Cerebellar cortex (tissue), 1 donor: ENCODE data around the gene COL9A1.
A peak's percentile ranks its signal among the peaks of the same experiment; 100 is the strongest.

Experiments
- DNase-seq: peaks from one replicate; pipeline ENCODE4 v3.0.0-alpha.2; 2015; ENCODE audit warnings: low spot score

Gene COL9A1

GRCh38 chr6:70286905-70287304 is 16.0 kb downstream of the COL9A1 start:
- no peak for DNase-seq

DNA sequence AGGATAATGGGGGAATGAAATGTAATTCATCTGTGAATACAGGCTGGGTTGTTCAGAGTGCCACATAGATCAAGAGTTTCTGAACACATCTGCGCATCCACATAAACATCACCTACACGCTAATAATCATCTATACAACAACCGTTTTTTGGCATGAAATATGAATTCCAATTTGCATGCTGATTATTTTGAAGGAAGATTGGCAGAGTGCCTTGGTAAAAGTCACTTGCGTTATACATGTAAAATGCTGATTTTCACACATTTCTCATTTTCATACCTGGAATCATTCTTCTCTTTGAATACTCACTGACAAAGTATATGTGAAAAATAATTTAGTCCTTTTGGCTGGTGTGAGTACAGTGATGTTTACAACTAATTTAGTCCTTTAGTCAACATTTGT is 17.7 kb downstream of the COL9A1 start:
- no peak for DNase-seq

DNA sequence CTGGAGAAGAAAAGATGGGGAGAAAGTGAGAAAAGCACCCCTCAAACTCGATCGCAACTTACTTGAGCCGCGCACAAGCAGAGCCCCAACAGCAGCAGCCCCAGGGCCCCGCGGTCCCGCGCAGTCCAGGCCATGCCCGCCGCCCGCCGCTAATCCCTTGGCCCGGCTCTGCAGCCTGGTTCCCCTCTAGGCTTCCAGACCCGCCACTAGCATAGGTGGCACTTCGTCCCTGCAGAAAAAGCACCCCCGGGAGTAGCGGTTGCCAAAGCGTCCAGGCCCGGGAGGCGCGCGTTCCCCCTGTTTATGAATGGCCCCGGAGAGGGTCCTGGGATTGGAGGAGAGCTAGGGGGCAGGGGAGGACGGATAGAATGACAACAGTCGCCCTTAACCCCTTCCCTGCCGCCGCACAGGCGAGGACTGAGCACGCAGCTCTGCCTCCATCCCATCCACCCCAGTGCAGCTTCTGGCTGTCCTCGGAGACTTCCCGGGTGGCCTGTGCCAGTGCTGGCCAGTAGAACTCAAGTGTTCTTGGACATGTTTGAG is 19.9 kb downstream of the COL9A1 start:
- DNase-seq, result no peak

DNA sequence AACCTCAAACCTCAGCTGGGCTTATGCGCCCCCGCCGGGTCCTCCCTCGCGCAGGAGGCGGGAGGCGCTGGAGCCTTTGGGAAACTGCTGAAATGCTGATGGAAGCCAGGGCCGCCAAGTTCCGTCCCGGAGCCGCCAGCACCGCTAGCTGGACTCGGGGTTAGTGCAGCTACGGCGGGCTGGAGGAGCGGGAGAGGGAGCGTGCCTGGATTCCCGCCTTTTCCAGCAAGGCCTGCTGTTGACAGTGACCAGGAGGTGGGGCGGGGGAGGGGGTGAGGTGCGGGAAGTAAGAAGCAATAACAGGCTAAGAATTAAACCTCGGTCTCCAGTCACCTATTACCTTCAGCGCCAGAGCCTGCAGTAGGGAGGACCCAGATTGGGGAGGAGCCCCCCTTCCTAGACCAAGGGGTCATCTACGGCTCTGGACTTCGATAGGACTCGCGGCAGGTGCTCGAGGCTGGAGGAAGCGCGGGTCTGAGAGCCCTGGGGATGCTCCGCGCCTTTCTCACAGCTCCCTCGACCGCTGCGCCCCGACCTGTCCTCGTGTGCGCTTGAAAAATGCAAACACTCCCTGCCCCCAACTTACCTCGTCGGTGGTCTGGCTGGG is 20.5 kb downstream of the COL9A1 start:
- no peak for DNase-seq

DNA sequence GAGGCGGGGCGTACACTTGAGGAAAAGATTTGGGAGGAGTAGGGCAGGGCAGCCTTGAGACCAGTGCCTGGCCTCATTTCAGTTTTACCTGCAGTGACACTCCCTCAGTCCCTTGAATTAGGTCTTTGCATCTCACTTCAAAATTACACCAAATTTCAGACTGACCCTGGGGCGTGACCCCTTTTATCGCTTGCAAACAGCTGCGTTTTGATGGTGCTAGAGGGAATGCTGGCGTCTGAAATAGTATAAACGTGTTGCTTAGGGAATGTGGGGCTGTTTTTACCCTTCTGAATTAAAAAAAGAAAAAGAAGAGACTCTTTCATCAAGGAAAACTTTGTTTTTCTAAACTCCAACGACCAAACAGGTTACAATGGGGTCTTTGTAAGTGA is 21.0 kb downstream of the COL9A1 start:
- DNase-seq, result no peak

GRCh38 chr6:70280400-70280853 is 22.5 kb downstream of the COL9A1 start:
- no peak for DNase-seq

DNA sequence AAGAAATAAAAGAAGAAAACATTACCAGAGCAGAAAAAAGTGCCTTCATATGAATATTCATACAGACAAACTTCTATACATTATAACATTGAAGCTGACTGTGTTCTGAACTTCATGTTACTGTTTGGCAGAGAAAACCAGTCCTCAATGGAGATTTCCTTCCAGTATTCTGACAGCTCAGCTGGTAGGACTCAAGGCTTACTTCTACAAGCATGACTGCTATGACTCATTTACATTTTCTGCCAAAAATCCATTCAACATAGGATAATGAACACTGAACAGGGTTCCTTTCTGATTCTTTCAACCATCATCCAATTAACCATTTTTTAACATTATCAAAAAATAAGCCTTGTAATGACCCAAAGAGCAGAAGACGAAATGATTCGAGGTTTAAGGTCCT is 25.4 kb downstream of the COL9A1 start:
- DNase-seq, result no peak

- DNase-seq, result no peak
Measured at GRCh38 chr6:70274338-70274737, 28.5 kb downstream of the COL9A1 start.

GRCh38 chr6:70272071-70272470 is 30.8 kb downstream of the COL9A1 start:
- no peak for DNase-seq

DNA sequence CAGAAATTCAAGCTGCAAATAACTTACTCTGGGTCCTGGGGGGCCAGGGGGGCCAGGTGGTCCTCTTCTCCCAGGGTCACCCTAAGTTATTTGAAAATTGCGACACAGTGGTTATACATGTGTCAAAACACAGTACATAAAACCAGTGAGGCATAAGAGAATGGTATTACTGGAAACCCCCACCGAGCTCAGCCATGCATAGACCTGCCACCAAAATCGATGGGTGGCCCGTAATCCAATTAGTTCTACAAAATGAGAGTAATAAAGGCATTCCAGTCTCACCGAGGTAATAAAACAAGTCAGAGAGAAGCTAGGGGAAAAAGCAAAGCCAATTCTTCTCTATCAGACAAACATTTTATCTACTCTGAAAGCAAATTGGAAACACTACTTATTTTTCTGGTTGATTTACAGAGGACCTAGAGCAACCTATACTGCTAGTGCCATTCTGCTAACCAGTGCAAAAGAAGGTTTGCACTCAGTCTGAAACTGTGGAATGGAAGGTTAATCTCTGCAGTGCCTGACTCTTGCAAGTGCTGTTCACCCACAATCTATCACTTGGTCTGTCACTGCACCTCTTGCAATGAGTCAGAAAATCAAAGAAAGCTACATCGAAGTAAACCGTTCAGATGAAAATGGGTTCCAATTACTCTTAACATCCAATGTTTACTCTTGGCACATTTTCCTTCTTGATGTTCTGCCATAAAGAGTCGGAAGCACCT is 32.4 kb downstream of the COL9A1 start:
- DNase-seq, result peak; percentile 79

- DNase-seq, result no peak
Measured at GRCh38 chr6:70266142-70266541, 36.7 kb downstream of the COL9A1 start.

- no peak for DNase-seq
Measured at GRCh38 chr6:70264306-70264705, 38.6 kb downstream of the COL9A1 start.

GRCh38 chr6:70258483-70258882 is 44.4 kb downstream of the COL9A1 start:
- no peak for DNase-seq

GRCh38 chr6:70257768-70258273 is 45.1 kb downstream of the COL9A1 start:
- no peak for DNase-seq

DNA sequence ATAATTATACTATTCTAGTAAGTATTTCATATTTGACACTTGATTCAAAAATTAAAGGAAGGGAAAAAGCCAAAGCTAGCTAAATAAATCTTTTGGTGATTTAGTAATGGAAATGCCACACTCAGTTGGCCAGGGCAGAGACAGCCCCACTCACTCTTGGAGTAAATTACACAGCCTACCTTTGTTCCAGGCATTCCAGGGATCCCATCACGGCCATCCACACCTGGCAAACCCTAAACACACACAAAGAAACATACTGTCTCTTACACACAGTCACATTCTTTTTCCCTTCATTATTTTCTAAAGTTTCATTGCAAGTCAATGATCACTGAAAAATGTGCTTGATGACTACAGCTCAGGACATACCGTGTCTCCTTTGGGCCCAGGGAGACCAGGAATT is 48.1 kb downstream of the COL9A1 start:
- no peak for DNase-seq

- DNase-seq, result no peak
Measured at GRCh38 chr6:70253923-70254322, 49.0 kb downstream of the COL9A1 start.

- DNase-seq, result no peak
Measured at GRCh38 chr6:70252604-70253003, 50.3 kb downstream of the COL9A1 start.

- DNase-seq, result no peak
Measured at GRCh38 chr6:70246118-70246517, 56.8 kb downstream of the COL9A1 start.

- DNase-seq, result no peak
Measured at GRCh38 chr6:70241991-70242420, 60.9 kb downstream of the COL9A1 start.

DNA sequence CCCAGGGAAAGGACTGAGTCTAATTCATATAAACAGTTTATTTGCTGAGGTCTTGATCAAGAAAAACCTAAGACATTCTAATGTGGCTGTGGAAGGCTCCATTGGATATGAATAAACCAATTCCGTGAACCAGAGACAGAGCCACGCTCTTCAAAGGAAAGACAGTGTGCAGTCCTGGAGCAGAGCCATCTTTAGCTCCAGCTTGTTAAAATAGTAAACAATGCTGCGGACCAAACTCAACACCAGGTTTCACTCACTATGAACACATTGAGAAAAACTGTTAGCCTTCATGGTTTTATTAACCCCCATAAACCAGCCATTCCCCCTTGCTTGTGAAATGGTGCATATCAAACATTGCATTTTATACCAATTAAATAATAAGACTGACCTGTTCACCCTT is 61.9 kb downstream of the COL9A1 start:
- no peak for DNase-seq

DNA sequence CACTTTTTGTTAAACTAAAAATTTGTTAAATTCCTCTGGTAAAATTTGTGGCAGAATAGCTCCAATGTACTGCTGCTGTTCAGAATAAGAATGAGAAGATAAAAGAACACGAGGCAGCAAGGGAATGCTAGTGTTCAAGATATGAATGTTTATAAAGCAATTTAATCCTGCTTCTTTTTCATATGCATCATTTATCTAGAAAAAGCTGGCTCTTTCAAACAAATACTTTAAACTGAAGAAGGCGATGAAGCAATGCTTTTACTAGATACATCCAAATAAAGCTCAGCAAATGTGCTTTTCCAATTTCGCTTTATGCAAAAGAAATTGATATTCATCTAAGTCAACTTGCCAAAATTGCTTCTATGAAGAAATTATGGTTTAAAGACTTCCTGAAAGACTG is 66.5 kb downstream of the COL9A1 start:
- DNase-seq, result no peak

DNA sequence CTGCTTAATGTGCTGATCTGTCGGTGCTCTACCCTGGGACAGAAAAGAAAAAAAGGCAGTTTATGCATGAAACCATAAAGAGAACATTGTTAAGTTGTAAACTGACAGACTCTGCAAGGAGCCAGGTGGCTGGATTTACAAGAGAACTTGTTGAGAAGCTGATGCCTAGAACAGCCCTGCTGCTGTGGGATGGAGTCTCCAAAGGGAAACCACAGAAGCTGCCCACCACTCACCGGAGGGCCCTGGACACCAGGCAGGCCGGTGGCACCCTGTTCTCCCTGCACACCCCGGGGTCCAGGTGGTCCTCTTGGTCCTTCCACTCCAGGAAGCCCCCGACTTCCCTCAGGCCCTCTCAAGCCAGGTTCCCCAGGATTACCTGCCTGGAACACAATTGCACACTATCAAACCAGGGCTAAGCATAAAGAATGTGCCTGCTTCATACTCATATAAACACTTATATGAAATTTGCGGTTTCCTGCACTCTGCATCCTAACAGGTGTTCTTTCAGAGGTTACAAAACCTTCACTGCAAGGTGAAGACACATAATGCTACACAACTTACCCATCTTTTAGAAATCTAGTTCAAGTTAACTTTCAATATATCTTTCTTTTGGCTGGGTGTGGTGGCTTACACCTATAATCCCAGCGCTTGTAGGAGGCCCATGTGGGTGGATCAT is 68.2 kb downstream of the COL9A1 start:
- no peak for DNase-seq

GRCh38 chr6:70231311-70231710 is 71.6 kb downstream of the COL9A1 start:
- no peak for DNase-seq
